Keratinocyte (primary cell): ENCODE data around the gene ACAN. TPM values are rescaled to one million over a fixed set of nuclear protein-coding genes. Genes with fewer than 3 reads are reported as not detected.

Experiments
- DNase-seq: peaks from one replicate; pipeline ENCODE4 v3.0.0-alpha.2; 2011; ENCODE audit warnings: low read depth, missing footprints, low spot score
- FAIRE-seq: peaks from 2 replicates; lab custom pipeline; 2011; peaks lifted over from hg19 to GRCh38; lab: Jason Lieb, UNC
- H2AFZ ChIP-seq: 2 replicates; pipeline ENCODE4 v1.6.0; 2012; ENCODE audit warnings: low read length, control low read depth, inconsistent platforms; ENCODE audit not compliant: control insufficient read depth
- H3K27ac ChIP-seq: 2 replicates; pipeline ENCODE4 v1.5.1; 2011; ENCODE audit warnings: low read length; ENCODE audit not compliant: control insufficient read depth, insufficient read depth
- H3K27me3 ChIP-seq: 3 replicates; pipeline ENCODE4 v1.6.0; 2011; ENCODE audit warnings: low read length; ENCODE audit not compliant: control insufficient read depth, insufficient read depth; ENCODE audit errors: extremely low read depth
- H3K36me3 ChIP-seq, 2 experiments: 2 replicates in 1 of 2; 3 replicates in 1 of 2; pipeline ENCODE4 v1.5.1; 2011; ENCODE audit warnings: low read length in 2 of 2, mild to moderate bottlenecking in 1 of 2; ENCODE audit not compliant: control insufficient read depth in 2 of 2, insufficient read depth in 2 of 2; ENCODE audit errors: extremely low read depth in 1 of 2
- H3K4me1 ChIP-seq: 3 replicates; pipeline ENCODE4 v1.5.1; 2011; ENCODE audit warnings: low read length; ENCODE audit not compliant: control insufficient read depth, insufficient read depth; ENCODE audit errors: extremely low read depth
- H3K4me2 ChIP-seq: 3 replicates; pipeline ENCODE4 v1.6.0; 2011; ENCODE audit warnings: low read depth, low read length; ENCODE audit not compliant: control insufficient read depth, insufficient read depth; ENCODE audit errors: extremely low read depth
- H3K4me3 ChIP-seq, 3 experiments: fragments of 200-600 bp in 1 of 3; sonication (generic) in 1 of 3; 2 replicates in 2 of 3; 3 replicates in 1 of 3; pipeline ENCODE4 v1.5.1; 2011 to 2016; ENCODE audit warnings: low read length in 3 of 3, mild to moderate bottlenecking in 3 of 3, control low read depth in 2 of 3, inconsistent platforms in 1 of 3, low read depth in 1 of 3, mixed read lengths in 1 of 3, mixed run types in 1 of 3, moderate library complexity in 1 of 3; ENCODE audit not compliant: control insufficient read depth in 2 of 3, insufficient read depth in 2 of 3; ENCODE audit errors: extremely low read depth in 1 of 3
- H3K79me2 ChIP-seq: 2 replicates; pipeline ENCODE4 v1.6.0; 2012; ENCODE audit warnings: low read length; ENCODE audit not compliant: control insufficient read depth, insufficient read depth
- H3K9ac ChIP-seq: 3 replicates; pipeline ENCODE4 v1.6.0; 2011; ENCODE audit warnings: low read length; ENCODE audit not compliant: control insufficient read depth, insufficient read depth; ENCODE audit errors: extremely low read depth
- H3K9me1 ChIP-seq: 3 replicates; pipeline ENCODE4 v1.6.0; 2011; ENCODE audit warnings: low read length; ENCODE audit not compliant: control insufficient read depth, insufficient read depth; ENCODE audit errors: extremely low read depth
- H3K9me3 ChIP-seq: 2 replicates; pipeline ENCODE4 v1.5.1; 2012; ENCODE audit warnings: low read depth, low read length; ENCODE audit not compliant: control insufficient read depth
- H4K20me1 ChIP-seq: 3 replicates; pipeline ENCODE4 v1.6.0; 2011; ENCODE audit warnings: low read length; ENCODE audit not compliant: control insufficient read depth, insufficient read depth; ENCODE audit errors: extremely low read depth
- EZH2 ChIP-seq: IDR thresholded peaks from one replicate; pipeline ENCODE4 v1.6.1; 2012; ENCODE audit warnings: inconsistent platforms, mild to moderate bottlenecking, low read length, moderate library complexity
- dilution Hi-C: fragments of 300-500 bp; cut with MboI; formaldehyde crosslinking; loops from one replicate; pipeline ENCODE4 v1.7.0; 2020; ENCODE audit warnings: low sequenced_read_pairs; ENCODE audit not compliant: extremely low pct_ligation_motif_present
- polyA plus RNA-seq, 5 experiments: library from polyadenylated mRNA; depleted of rRNA in 3 of 5; stranded (reverse) in 3 of 5; stranded (forward) in 1 of 5; unstranded in 1 of 5; fragments of >200 nt; gene quantifications; 1 replicate in 1 of 5; 2 replicates in 3 of 5; 3 replicates in 1 of 5; pipeline versions ENCODE4 v1.2.1 to v1.2.3, GENCODE V29; 2011 to 2012; ENCODE audit warnings: missing spikeins in 2 of 5, low read depth in 1 of 5, low replicate concordance in 1 of 5
- TF ChIP-seq, protein P1 (sequence below), 3 experiments: IDR thresholded peaks in 1 of 3; conservative IDR thresholded peaks in 1 of 3; optimal IDR thresholded peaks in 1 of 3; 2 replicates in 2 of 3; 3 replicates in 1 of 3; pipeline versions ENCODE3 to v1.5.1; 2011; ENCODE audit warnings: low read length in 3 of 3, mild to moderate bottlenecking in 3 of 3, moderate library complexity in 2 of 3, control low read depth in 1 of 3, inconsistent platforms in 1 of 3; ENCODE audit not compliant: insufficient read depth in 2 of 3; ENCODE audit errors: extremely low read depth in 1 of 3

ACAN gene
- polyA plus RNA-seq, 1 donor (not counting 4 experiments of a cell fraction or from before 2014, with no cell fraction given): not detected

DNA sequence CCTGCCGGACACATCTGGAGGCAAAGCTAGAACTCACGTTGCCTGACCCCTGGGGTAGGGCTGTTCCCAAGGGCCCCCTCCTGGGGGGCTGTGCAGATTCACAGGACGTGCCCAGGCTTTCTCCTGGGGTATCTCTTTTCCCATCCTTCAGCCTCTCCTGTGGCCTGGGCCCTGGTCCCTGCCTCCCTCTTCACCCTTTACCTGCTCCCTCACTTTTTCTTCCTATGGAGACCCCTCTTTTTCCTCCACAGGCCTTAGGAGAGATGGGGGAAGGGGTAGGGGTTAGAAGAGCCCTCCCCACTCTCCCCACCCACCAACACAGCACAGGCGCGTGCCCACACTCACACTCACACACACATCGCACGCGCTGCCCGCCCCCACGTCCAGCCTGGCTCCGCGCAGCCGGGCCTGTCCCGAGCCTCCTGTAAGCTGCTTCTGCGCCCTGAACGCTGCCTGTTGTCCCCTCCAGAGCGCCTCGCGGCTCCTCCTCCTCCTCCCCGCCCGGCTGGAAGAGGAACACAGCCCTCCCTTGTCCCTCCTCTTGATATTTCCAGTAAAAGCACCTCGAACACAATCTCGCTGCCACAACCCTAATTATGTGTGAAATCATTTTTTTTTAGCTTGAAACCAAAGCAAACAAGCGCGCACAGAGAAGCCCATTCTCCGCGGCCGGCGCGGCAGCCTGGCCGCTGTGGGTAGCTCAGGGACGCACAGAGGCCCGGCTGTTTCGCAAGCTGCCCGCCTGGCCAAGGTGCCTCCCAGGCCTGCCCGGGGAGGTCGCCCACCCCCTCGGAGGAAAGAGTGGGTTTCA, 33.9 kb upstream of the ACAN start:
- Histone ChIP-seq H3K9me1 (no peaks in the 10 kb centered on the region), H3K4me1 (no peaks in the 10 kb centered on the region), H3K27me3 (peaks cover 29% of the 10 kb centered on the region), H3K9ac (no peak overlapping the region), H4K20me1 (no peaks in the 10 kb centered on the region), H2AFZ (no peak overlapping the region), H3K4me2 (peak overlapping the region; percentile 10), H3K79me2 (no peaks in the 10 kb centered on the region), H3K4me3 (no peak overlapping the region), H3K36me3 (no peaks in the 10 kb centered on the region), H3K27ac (no peak overlapping the region), H3K9me3 (peaks cover 2% of the 10 kb centered on the region)
- no peak for DNase-seq
- peak; percentile 22 for TF ChIP-seq EZH2
- TF ChIP-seq, protein P1, sequence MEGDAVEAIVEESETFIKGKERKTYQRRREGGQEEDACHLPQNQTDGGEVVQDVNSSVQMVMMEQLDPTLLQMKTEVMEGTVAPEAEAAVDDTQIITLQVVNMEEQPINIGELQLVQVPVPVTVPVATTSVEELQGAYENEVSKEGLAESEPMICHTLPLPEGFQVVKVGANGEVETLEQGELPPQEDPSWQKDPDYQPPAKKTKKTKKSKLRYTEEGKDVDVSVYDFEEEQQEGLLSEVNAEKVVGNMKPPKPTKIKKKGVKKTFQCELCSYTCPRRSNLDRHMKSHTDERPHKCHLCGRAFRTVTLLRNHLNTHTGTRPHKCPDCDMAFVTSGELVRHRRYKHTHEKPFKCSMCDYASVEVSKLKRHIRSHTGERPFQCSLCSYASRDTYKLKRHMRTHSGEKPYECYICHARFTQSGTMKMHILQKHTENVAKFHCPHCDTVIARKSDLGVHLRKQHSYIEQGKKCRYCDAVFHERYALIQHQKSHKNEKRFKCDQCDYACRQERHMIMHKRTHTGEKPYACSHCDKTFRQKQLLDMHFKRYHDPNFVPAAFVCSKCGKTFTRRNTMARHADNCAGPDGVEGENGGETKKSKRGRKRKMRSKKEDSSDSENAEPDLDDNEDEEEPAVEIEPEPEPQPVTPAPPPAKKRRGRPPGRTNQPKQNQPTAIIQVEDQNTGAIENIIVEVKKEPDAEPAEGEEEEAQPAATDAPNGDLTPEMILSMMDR (optimal IDR thresholded peaks at IDR 0.05 in 1 of 3, IDR thresholded peaks at IDR 0.05 in 1 of 3, conservative IDR thresholded peaks at IDR 0.05 in 1 of 3; ENCODE audit: extremely low read depth in 1 of 3, insufficient read depth in 2 of 3, low read length in 3 of 3): no peak
- dilution Hi-C loops: no loop called here
- no peak for FAIRE-seq

- H3K4me1 ChIP-seq: no peaks in the 10 kb centered on the region
- H3K9ac ChIP-seq: no peak overlapping the region
- H3K27ac ChIP-seq: no peak overlapping the region
- dilution Hi-C loops: no loop called here
- H3K9me1 ChIP-seq: no peaks in the 10 kb centered on the region
- TF ChIP-seq, protein P1 (optimal IDR thresholded peaks at IDR 0.05 in 1 of 3, IDR thresholded peaks at IDR 0.05 in 1 of 3, conservative IDR thresholded peaks at IDR 0.05 in 1 of 3; ENCODE audit: extremely low read depth in 1 of 3, insufficient read depth in 2 of 3, low read length in 3 of 3): no peak
- no peak for TF ChIP-seq EZH2
- H3K9me3 ChIP-seq: no peaks in the 10 kb centered on the region
- H3K4me3 ChIP-seq: no peak overlapping the region
- H3K27me3 ChIP-seq: no peaks in the 10 kb centered on the region
- no peaks in the 10 kb centered on the region for H4K20me1 ChIP-seq
- FAIRE-seq (no peak), DNase-seq (no peak)
- H2AFZ ChIP-seq: no peak overlapping the region
- no peaks in the 10 kb centered on the region for H3K36me3 ChIP-seq
- no peaks in the 10 kb centered on the region for H3K79me2 ChIP-seq
- no peak overlapping the region for H3K4me2 ChIP-seq
Measured at GRCh38 chr15:88775776-88776175, 27.5 kb upstream of the ACAN start.
